OCI-LY7 (cell line): Measurements from ENCODE around the gene ICE2.

Source experiments
- CTCF ChIP-seq: fragments of 200-600 bp; sonication (generic); conservative IDR thresholded peaks from 2 replicates; pipeline ENCODE4 v1.5.1; 2014; ENCODE audit warnings: mild to moderate bottlenecking, antibody characterized with exemption, low read length, moderate library complexity, mixed read lengths
- EZH2phosphoT487 ChIP-seq: fragments of 200-600 bp; sonication (generic); IDR thresholded peaks from 2 replicates; pipeline ENCODE4 v1.6.1; 2018; ENCODE audit warnings: low read depth, borderline replicate concordance, mild to moderate bottlenecking, mixed run types, antibody characterized with exemption, low read length, moderate library complexity, mixed read lengths

GRCh38 chr15:60442031-60442650 lies 36.8 kb downstream of the ICE2 start:
- no peak for TF ChIP-seq CTCF
- no peak for TF ChIP-seq EZH2phosphoT487
